GM19035 (cell line): ENCODE data around the gene CEACAM6.
"Not testable (repeated sequence)": the region's sequence is repeated elsewhere in the genome, so short reads cannot be mapped to it uniquely, and the experiment has no call there.

Source experiments
- ATAC-seq: cut with Tn5 transposase; IDR thresholded peaks from one replicate; pipeline ENCODE4 v1.9.1; 2021; ENCODE audit not compliant: unreplicated experiment

The CEACAM6 gene

DNA sequence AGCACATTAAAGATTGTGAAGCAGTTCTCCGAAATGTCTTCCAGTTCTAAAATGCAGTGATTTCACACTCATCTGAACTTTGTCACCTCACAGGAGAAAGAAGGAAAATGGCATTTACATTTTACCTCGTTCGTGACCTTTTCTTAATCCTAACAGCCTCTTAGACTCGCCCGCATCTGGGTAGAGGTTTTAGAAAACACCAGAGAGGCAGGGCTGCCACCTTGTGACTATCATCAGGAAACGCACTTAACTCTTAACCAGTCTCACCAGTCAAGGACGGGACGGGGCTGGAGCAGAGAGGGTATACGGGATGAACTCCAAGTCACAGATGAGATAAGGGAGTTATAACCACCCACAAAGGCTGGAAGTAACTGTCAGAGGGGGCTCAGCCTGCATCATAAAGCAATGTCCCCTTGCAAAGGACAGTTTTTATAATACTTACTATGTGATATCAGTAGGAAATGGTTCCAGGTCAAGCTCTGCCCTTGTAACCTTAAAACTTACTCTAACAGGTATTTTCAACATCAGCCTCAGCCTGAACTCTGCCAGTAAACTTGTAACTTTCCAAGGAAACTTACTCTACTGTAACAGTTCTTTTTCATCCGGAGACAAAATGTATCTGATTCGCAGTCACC is 8.6 kb upstream of the CEACAM6 start:
- ATAC-seq = no peak

DNA sequence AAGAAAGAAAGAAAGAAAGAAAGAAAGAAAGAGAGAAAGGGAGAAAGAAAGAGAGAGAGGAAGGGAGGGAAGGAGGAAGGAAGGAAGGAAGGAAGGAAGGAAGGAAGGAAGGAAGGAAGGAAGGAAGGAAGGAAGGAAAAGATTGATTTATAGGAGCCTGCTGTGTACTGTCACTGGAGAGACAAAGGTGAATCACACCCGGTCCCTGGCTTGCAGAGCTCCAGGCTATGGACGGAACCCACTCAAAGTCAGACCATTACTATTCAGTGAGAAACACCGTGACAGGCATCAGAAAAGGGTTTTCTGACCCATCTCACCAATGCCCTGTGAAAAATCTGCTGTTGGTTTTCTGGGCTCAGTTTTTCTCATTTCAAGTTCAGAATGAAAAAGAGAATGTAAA is 7.3 kb upstream of the CEACAM6 start:
- ATAC-seq = no peak

DNA sequence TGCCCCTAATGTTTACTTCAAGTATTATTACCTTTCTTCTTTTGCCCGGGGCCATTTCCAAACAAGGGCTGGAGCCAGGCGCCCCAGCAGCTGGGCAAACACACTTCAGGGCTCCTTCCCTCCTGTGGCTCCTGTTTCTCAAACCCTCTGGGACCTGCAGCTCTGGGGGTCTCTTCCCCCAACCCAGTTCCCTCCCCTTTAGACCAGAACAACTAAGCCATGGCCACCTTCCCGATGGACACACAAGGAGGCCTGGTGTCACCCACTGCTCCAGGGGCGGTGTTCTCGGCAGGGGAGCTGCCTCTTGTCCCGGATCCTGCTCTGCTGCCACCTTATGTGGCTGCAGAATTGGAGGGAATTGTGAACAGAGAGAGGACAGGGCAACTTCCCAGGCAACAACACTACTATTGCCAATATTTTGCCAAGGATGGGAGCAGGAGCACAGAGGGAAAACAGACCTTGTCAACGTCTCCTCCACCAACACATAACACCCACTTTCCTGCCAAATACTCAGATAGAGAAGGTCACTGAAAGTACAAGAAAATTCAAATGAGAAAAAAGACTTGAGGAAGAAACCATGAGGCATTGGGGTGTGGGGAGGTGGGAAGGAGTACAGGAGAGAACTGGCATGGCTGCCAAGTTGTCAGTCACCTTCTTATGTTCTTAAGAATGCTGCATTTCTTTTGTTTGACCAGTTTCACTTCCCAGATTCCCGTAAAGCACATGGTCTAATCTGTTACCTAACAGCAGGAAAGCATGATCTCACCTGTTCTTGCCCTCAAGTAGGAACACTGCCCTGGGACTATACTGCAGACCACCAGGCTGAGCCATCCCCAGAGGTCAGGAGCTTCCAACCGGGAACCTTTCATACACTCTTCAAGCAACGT is 4.8 kb upstream of the CEACAM6 start:
- ATAC-seq = not testable (repeated sequence)

DNA sequence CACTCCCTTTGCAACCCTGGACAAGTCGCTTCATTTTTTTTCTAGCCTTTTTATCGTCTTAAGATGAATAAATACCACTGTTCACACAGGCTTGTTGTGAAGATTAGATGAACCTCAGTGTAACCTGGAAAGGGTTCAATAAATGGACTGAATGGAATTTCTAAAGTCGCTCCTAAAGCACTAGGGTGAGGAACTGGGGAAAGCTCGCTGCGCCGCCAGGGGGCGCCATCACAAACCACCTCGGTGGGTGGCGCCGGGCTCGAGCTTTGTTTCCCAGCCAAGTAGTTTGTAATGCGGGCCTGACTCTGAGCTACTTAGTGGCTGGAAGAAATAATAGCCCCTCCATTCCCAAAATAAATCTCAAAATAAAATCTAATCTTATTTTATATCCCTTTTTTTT is 2.2 kb upstream of the CEACAM6 start:
- ATAC-seq = no peak

DNA sequence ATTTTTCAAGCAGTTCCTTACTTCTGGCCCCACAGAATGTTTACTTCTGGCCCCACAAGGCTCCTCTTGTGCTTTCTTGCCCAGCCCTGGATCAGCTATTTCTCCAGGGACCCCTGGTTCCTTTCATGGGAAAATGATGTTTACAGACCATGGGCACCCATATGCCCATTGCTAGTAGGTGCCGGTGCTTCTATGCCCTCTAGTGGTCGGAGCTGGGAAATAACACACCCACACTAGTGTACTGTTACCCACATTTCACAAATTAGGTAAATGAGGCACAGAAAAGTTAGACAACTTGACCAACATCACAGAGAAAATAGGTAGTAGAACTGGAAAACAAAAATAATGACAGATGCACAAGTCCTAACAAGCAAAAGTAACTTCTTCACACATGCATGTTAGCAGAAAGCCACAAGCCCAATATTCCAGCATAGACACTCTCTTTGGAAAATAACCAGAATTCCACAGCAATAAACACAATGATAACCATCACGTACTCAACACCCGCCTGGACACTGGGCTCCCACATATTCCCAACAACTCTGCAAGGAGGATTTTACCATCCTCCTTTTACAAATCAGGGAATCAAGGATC is 1.3 kb upstream of the CEACAM6 start:
- no peak for ATAC-seq

DNA sequence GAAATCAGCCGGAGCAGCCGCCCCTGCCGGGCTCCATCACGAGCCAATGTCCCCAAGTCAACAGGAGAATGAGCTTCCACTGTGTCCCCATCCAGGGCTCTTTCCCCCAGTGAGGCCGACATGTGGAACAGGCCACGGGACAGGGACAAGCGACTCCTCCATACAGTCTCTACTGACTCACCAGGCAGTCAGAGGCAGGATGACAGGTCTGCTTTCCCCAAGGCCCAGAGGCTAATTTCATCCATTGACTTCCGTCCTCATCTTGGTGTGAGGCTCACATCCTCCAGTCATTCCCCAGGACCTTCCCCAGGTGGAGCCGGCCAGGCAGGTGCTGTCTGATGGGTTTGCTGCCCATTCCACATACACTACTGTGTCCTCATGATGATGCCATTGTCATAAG is 3.5 kb downstream of the CEACAM6 start:
- no peak for ATAC-seq

DNA sequence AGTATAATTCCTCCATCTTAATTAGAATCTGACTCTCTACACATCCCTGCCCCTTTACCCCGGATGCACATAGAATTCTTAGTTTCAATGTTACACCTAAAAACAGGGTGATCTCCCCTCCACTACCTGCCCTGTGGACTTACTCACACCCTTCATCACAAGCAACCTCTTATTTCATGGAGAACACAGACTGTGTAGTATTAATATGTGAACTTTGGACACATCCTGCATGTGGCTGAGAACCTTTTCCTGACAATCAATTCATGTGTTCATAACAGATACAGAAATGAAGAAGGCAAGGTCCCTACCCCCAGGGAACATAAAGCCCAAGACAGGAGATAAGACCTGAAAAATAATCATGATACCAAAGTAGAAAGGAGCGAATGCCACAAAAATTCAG is 11.8 kb downstream of the CEACAM6 start:
- ATAC-seq = no peak

DNA sequence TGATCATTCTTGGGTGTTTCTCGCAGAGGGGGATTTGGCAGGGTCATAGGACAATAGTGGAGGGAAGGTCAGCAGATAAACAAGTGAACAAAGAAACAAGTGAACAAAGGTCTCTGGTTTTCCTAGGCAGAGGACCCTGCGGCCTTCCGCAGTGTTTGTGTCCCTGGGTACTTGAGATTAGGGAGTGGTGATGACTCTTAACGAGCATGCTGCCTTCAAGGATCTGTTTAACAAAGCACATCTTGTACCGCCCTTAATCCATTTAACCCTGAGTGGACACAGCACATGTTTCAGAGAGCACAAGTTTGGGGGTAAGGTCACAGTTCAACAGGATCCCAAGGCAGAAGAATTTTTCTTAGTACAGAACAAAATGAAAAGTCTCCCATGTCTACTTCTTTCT is 12.8 kb downstream of the CEACAM6 start:
- ATAC-seq = not testable (repeated sequence)

DNA sequence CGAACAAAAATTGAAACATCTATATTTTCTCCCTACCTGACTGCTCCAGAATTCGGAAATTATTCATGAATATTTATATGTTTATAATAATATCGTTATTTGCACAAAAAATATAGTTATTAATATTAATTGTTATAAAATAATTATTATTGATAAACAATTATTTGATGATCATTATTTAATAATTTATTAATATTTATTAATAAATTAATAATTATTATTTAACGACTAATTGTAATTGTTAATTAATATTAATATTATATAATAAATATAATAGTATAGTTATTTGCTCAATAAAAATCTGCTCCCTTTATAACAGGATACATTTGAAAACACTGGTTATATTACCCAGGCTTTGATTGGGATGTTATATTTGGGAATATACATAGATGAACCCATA is 14.3 kb downstream of the CEACAM6 start:
- ATAC-seq = no peak

DNA sequence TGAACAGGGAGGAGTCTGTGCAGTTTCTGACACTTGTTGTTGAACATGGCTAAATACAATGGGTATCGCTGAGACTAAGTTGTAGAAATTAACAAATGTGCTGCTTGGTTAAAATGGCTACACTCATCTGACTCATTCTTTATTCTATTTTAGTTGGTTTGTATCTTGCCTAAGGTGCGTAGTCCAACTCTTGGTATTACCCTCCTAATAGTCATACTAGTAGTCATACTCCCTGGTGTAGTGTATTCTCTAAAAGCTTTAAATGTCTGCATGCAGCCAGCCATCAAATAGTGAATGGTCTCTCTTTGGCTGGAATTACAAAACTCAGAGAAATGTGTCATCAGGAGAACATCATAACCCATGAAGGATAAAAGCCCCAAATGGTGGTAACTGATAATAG is 16.1 kb downstream of the CEACAM6 start:
- no peak for ATAC-seq

DNA sequence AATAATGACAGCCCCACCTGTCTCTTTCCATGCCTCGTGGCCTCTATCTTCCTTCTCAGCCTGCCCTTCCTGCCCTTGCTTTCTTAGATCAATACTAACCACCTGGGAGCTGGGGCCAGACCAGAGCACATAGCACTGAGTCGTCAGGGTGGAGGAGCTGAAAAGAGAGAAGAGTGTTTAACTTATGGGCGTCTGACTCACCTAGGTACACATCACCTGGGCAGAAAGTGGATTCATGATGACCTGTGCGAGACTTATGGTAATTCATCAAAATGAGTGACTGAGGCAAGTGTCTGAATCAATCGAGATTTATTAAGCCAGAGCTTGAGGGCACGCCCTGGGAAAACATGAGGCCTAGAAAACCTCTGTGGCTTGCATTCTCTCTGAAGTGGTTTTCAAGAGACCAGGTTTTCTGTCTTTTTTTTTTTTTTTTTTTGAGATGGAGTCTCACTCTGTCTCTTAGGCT is 19.2 kb downstream of the CEACAM6 start:
- no peak for ATAC-seq

DNA sequence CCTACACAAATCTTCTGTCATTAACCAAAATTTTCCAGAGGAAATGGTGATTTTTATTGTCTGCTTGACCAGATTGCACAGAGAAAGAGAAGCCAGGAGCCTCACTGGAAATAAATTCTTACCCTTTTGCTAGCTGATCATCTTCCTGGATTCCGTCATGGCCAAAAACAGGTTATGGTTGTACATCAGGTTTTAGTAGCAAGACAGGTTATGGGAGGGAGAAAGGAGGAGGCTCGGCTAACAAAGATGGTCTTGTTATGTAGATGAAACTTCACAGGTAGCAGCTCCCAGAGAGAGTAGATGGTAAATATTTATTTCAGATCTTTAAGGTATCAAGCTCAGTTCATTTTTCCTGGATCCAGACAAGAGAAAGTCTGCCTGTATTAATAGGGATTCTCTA is 21.4 kb downstream of the CEACAM6 start:
- ATAC-seq = no peak

DNA sequence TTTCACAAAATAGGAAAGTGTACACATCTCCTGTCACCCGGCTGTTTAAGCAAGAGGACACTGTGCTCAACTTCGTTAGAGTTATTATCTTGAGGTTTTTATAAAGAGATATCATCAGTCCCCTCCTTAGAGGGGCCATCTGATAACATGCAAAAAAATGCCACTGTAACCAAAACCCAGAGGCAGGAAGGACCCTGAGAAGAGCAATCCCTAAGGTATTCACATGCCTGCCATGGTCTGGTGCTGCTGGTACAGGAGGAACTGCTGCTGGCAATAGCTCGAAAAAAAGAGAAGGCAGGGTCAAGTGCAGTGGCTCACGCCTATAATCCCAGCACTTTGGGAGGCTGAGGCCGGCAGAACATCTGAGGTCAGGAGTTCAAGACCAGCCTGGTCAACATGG is 28.3 kb downstream of the CEACAM6 start:
- no peak for ATAC-seq

DNA sequence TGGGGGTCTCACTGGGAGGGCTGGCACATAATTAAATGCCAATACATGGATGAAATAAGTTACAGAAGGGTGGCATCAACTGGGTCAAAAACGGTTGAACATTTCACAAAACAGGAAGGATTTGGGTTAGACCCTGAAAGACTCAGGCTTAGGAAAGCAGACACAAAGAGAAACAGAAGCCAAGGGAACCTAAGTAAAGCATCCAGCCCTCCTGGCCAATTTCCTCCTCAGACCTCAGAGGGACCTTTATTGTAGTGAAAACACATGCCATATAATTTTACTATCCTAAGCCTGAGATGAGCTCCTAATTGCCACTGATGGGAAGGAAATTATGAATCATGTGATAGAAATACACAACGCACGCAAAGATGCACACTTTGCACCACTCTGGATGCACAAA is 29.0 kb downstream of the CEACAM6 start:
- no peak for ATAC-seq

DNA sequence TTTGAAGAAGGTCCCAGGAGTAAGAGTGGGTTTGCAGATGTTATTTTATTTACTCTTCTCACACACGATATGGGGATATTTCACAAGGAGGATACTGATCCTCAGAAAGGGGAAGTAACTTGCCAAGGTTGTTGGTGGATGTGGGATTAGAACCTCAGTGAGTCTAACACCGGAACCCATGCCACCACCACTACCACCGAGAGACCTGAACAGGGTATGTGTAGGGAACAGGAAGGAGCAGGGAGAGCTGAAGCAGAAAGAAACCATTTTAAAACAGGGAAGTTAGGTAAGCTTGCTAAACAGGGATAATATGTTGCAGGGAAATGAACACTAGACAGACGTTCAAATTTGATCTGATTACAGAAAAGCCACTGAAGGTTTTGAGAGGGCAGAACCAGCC is 29.4 kb downstream of the CEACAM6 start:
- no peak for ATAC-seq

DNA sequence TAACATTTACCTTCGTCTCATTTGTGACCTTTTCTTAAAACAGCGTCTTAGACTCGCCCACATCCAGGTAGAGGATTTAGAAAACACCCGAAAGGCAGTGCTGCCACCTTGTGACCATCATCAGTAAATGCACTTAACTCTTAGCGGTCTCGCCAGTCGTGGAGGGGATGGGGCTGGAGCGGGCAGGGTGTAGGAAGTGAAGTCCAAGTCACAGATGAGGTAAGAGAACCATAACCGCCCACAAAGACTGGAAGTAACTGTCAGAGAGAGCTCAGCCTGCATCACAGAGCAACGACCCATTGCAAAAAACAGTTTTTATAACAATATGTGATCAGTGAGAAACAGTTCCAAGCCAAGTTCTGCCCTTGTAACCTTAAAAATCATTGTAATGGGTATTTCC is 30.3 kb downstream of the CEACAM6 start:
- ATAC-seq = no peak

DNA sequence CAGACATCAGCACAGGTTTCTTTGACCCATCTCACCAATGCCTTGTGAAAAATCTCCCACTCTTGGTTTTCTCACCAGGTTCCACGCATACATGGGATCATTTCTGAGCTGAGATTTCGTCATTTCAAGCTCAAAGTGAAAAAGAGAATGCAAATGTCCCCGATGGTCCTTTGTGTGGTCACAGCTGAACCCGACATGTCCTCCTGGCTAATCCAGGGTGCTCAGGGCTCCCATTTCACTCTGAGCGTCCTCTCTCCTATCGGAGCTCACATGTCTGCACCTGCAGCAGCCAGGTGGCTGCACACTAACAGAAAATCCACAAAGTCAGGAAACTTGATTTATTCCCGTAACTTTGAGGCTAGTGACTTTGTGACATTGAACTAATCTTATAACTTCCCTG is 31.7 kb downstream of the CEACAM6 start:
- ATAC-seq = no peak

DNA sequence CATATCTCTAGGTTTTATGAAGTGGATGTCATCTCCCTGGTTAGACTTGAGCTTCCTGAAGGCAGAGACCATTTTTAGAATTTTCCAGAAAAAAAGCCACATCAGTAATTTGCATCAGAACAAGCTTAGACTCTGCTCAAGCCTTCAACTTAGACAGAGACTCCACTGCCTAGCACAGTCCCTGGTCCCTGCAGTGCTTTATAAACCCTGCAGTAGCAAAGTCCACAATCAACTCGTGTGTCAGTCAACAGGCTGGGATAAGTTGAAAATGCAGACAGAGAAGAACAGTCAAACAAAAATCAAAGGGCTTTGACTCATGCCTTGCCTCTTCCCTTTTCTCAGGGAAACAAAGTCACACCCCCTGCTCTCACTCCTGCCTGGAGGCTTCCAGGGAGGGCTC is 33.2 kb downstream of the CEACAM6 start:
- not testable (repeated sequence) for ATAC-seq

DNA sequence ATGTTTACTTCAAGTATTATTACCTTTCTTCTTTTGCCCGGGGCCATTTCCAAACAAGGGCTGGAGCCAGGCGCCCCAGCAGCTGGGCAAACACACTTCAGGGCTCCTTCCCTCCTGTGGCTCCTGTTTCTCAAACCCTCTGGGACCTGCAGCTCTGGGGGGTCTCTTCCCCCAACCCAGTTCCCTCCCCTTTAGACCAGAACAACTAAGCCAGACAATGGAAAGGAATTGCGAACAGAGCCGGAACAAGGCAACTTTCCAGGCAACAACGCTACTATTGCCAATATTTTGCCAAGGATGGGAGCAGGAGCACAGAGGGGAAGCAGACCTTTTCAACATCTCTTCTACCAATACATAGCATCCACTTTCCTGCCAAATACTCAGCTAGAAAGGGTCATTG is 33.7 kb downstream of the CEACAM6 start:
- ATAC-seq = not testable (repeated sequence)

DNA sequence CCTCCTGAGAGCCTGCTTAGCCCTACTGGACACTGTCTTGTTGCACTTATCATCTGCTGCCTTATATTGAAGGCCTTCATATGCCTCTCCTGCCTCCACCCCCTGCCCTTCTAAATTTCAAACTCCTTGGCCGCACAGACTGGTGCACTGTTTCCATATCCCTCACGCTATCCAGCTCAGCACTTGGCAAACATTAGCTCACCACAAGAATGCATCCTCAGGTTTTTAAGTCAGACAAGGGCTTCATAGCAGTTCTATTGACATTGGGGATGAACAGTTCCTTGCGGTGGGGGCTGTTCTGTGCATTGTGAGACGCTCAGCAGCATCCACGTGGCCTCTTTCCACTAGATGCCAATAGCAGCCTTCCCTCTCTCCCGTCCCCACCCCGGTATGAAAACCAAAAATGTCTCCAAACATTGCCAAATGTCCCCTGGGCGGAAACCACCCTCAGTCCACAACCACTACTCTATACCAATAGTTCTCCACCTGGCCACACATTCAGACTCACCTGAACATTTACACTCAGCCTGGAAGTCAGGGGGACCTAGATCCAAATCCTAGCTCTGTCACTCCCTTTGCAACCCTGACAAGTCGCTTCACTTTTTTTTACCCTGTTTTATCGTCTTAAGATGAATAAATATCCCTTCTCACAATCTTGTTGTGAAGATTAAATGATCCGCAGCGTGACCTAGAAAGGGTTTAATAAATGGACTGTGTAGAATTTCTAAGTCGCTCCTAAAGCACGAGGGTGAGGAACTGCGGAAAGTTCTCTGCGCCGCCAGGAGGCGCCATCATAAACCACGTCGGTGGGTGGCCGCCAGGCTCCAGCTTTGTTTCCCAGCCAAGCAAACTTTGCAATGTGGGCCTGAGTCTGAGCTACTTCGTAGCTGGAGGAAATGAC is 37.4 kb downstream of the CEACAM6 start:
- ATAC-seq = no peak

DNA sequence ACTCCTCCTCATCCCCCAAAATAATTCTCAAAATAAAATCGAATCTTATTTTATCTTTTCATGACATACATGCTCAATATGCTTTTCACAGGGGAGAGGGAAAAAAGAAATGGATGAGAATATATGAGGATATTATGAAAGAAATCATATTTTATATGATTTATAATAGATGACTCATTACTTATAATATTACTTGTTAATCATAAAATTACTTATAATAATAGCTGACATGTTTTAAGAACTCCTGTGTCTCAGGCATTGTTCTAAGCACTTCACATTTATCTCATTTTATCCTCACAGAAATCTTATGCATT is 38.0 kb downstream of the CEACAM6 start:
- ATAC-seq = no peak
